H9 (cell line): ENCODE results near the gene BTBD8. TPM values are rescaled to one million over a fixed set of nuclear protein-coding genes. Genes with fewer than 3 reads are reported as not detected.

Source experiments
- DNase-seq: peaks from one replicate; pipeline ENCODE4 v3.0.0-alpha.2; 2017
- H2AFZ ChIP-seq: one replicate; pipeline ENCODE4 v1.6.1; 2013; ENCODE audit warnings: mild to moderate bottlenecking, low read length, control low read depth, moderate library complexity
- H2AK5ac ChIP-seq: 2 replicates; pipeline ENCODE4 v1.6.1; 2013; ENCODE audit warnings: low read length, control low read depth, mixed read lengths; ENCODE audit not compliant: insufficient read length
- H2BK120ac ChIP-seq: one replicate; pipeline ENCODE4 v1.6.1; 2013; ENCODE audit warnings: low read depth, mild to moderate bottlenecking, low read length, control low read depth, inconsistent platforms; ENCODE audit not compliant: poor library complexity, severe bottlenecking
- H2BK12ac ChIP-seq: 2 replicates; pipeline ENCODE4 v1.6.1; 2013; ENCODE audit warnings: low read length, control low read depth, mixed read lengths, low read depth; ENCODE audit not compliant: insufficient read length
- H2BK15ac ChIP-seq: 2 replicates; pipeline ENCODE4 v1.6.1; 2013; ENCODE audit warnings: low read depth, low read length, control low read depth
- H2BK20ac ChIP-seq: one replicate; pipeline ENCODE4 v1.6.1; 2013; ENCODE audit warnings: low read depth, mild to moderate bottlenecking, low read length, control low read depth, inconsistent platforms; ENCODE audit not compliant: poor library complexity, severe bottlenecking
- H2BK5ac ChIP-seq: 2 replicates; pipeline ENCODE4 v1.6.1; 2013; ENCODE audit warnings: low read length, control low read depth, mixed read lengths; ENCODE audit not compliant: insufficient read length
- H3K14ac ChIP-seq: 2 replicates; pipeline ENCODE4 v1.6.1; 2013; ENCODE audit warnings: low read length, control low read depth; ENCODE audit not compliant: insufficient read depth
- H3K18ac ChIP-seq: 2 replicates; pipeline ENCODE4 v1.6.1; 2013; ENCODE audit warnings: low read depth, mild to moderate bottlenecking, mixed read lengths, low read length, control low read depth; ENCODE audit not compliant: insufficient read length
- H3K23ac ChIP-seq: 2 replicates; pipeline ENCODE4 v1.6.1; 2013; ENCODE audit warnings: low read length, control low read depth, mixed read lengths, low read depth; ENCODE audit not compliant: insufficient read length
- H3K23me2 ChIP-seq: 2 replicates; pipeline ENCODE4 v1.6.1; 2013; ENCODE audit warnings: low read depth, mild to moderate bottlenecking, mixed read lengths, low read length, control low read depth; ENCODE audit not compliant: insufficient read length, poor library complexity, severe bottlenecking
- H3K27ac ChIP-seq: 2 replicates; pipeline ENCODE4 v1.5.1; 2013; ENCODE audit warnings: low read length, control low read depth, mixed read lengths, low read depth; ENCODE audit not compliant: insufficient read length
- H3K27me3 ChIP-seq: 2 replicates; pipeline ENCODE4 v1.6.1; 2013; ENCODE audit warnings: low read length, control low read depth, inconsistent platforms; ENCODE audit not compliant: insufficient read depth
- H3K4ac ChIP-seq: 2 replicates; pipeline ENCODE4 v1.6.1; 2013; ENCODE audit warnings: low read depth, mild to moderate bottlenecking, control low read depth, inconsistent platforms, low read length, moderate library complexity
- H3K4me1 ChIP-seq: 2 replicates; pipeline ENCODE4 v1.6.1; 2013; ENCODE audit warnings: low read length, control low read depth, inconsistent platforms; ENCODE audit not compliant: insufficient read depth
- H3K4me2 ChIP-seq: 2 replicates; pipeline ENCODE4 v1.6.1; 2013; ENCODE audit warnings: low read length, control low read depth, mixed read lengths; ENCODE audit not compliant: insufficient read length, insufficient read depth
- H3K56ac ChIP-seq: 2 replicates; pipeline ENCODE4 v1.6.1; 2013; ENCODE audit warnings: low read depth, mild to moderate bottlenecking, mixed read lengths, low read length, control low read depth; ENCODE audit not compliant: insufficient read length
- H3K79me1 ChIP-seq: 2 replicates; pipeline ENCODE4 v1.6.1; 2013; ENCODE audit warnings: low read depth, mild to moderate bottlenecking, moderate library complexity, low read length, control low read depth, inconsistent platforms; ENCODE audit not compliant: insufficient read depth, poor library complexity, severe bottlenecking
- H3K79me2 ChIP-seq: 2 replicates; pipeline ENCODE4 v1.6.1; 2013; ENCODE audit warnings: low read length, control low read depth, inconsistent platforms; ENCODE audit not compliant: insufficient read depth
- H3K9ac ChIP-seq: 2 replicates; pipeline ENCODE4 v1.6.1; 2013; ENCODE audit warnings: low read length, control low read depth, mixed read lengths; ENCODE audit not compliant: insufficient read length; ENCODE audit errors: extremely low read depth
- H3K9me3 ChIP-seq: one replicate; pipeline ENCODE4 v1.6.1; 2013; ENCODE audit warnings: low read depth, low read length, inconsistent platforms; ENCODE audit not compliant: control insufficient read depth
- H3T11ph ChIP-seq: one replicate; pipeline ENCODE4 v1.6.1; 2013; ENCODE audit warnings: mild to moderate bottlenecking, low read length, control low read depth, inconsistent platforms
- H4K20me1 ChIP-seq: one replicate; pipeline ENCODE4 v1.6.1; 2013; ENCODE audit not compliant: control insufficient read depth, insufficient read length, insufficient read depth
- H4K5ac ChIP-seq: 2 replicates; pipeline ENCODE4 v1.6.1; 2013; ENCODE audit warnings: low read depth, mild to moderate bottlenecking, mixed read lengths, low read length, control low read depth; ENCODE audit not compliant: insufficient read length
- H4K8ac ChIP-seq: replicated peaks from 2 replicates; pipeline ENCODE4 v1.6.1; 2013; ENCODE audit warnings: low read length, control low read depth, mixed read lengths, low read depth; ENCODE audit not compliant: insufficient read length
- H4K91ac ChIP-seq: 2 replicates; pipeline ENCODE4 v1.6.1; 2013; ENCODE audit warnings: low read depth, mild to moderate bottlenecking, moderate library complexity, mixed read lengths, low read length, control low read depth; ENCODE audit not compliant: insufficient read length
- H3K27ac Mint-ChIP-seq, 3 experiments: 2 replicates in 2 of 3; 3 replicates in 1 of 3; pipeline ENCODE4 v1.8.0; 2020 to 2021; ENCODE audit warnings: mixed read lengths in 3 of 3, mild to moderate bottlenecking in 1 of 3, moderate library complexity in 1 of 3
- H3K27me3 Mint-ChIP-seq: 2 replicates; pipeline ENCODE4 v1.8.0; 2021; ENCODE audit warnings: low read depth, mild to moderate bottlenecking, moderate library complexity, mixed read lengths
- H3K36me3 Mint-ChIP-seq, 3 experiments: 2 replicates in 2 of 3; 3 replicates in 1 of 3; pipeline ENCODE4 v1.8.0; 2020 to 2021; ENCODE audit warnings: low read depth in 3 of 3, mixed read lengths in 3 of 3; ENCODE audit not compliant: insufficient read depth in 1 of 3
- H3K4me1 Mint-ChIP-seq, 2 experiments: 2 replicates each; pipeline ENCODE4 v1.8.0; 2020; ENCODE audit warnings: mixed read lengths in 2 of 2
- H3K4me3 Mint-ChIP-seq, 2 experiments: 2 replicates in 1 of 2; 3 replicates in 1 of 2; pipeline ENCODE4 v1.8.0; 2020 to 2021; ENCODE audit warnings: mild to moderate bottlenecking in 2 of 2, mixed read lengths in 2 of 2, moderate library complexity in 1 of 2
- H3K9me3 Mint-ChIP-seq, 2 experiments: 2 replicates in 1 of 2; 3 replicates in 1 of 2; pipeline ENCODE4 v1.8.0; 2020; ENCODE audit warnings: mild to moderate bottlenecking in 2 of 2, mixed read lengths in 2 of 2, moderate library complexity in 1 of 2
- CTCF ChIP-seq: fragments of 200-600 bp; sonication (generic); conservative IDR thresholded peaks from 3 replicates; pipeline ENCODE4 v1.8.0; 2021; ENCODE audit warnings: antibody characterized with exemption, mild to moderate bottlenecking
- WGBS: extraction: QIAGEN DNeasy Blood & Tissue Kit; methylation state at CpG from one replicate; pipeline ENCODE4 v1.1.7; 2013; ENCODE audit warnings: missing lambda C conversion rate, low lambda C conversion rate, mixed read lengths; ENCODE audit not compliant: insufficient read length; ENCODE audit errors: extremely low coverage; 5-methylcytosine and 5-hydroxymethylcytosine counted together
- total RNA-seq: library from RNA; stranded (reverse); gene quantifications from 2 replicates; pipeline ENCODE4 v1.2.1, GENCODE V29; 2021

The BTBD8 gene
- total RNA-seq, 1 experiment from 2014 or later, result 1.4 TPM

- H3K4me1 ChIP-seq, result no peaks in the 10 kb centered on the region
- no peak overlapping the region for H3T11ph ChIP-seq
- no peaks in the 10 kb centered on the region for H3K27me3 ChIP-seq
- H3K4ac ChIP-seq, result no peak overlapping the region
- no peak overlapping the region for H2AFZ ChIP-seq
- no peak overlapping the region for H3K14ac ChIP-seq
- H3K4me2 ChIP-seq, result no peak overlapping the region
- no peak overlapping the region for H2BK12ac ChIP-seq
- Mint-ChIP-seq H3K9me3 (peaks cover 29 to 33% of the 10 kb centered on the region in 2 experiments), H3K4me3 (no peak overlapping the region), H3K4me1 (no peaks in the 10 kb centered on the region), H3K27me3 (peaks cover 2% of the 10 kb centered on the region; the same call in 1 of the 2 replicates), H3K36me3 (peaks cover 15 to 39% (median 22%) of the 10 kb centered on the region in 3 experiments), H3K27ac (no peak overlapping the region)
- H3K23me2 ChIP-seq, result peaks cover 1% of the 10 kb centered on the region
- no peak overlapping the region for H3K18ac ChIP-seq
- no peak overlapping the region for H3K27ac ChIP-seq
- H3K23ac ChIP-seq, result no peak overlapping the region
- H4K20me1 ChIP-seq, result no peaks in the 10 kb centered on the region
- H2AK5ac ChIP-seq, result no peak overlapping the region
- no peak for TF ChIP-seq CTCF
- H3K79me1 ChIP-seq, result no peaks in the 10 kb centered on the region
- no peak overlapping the region for H4K91ac ChIP-seq
- H4K8ac ChIP-seq, result no peak overlapping the region
- no peak overlapping the region for H2BK120ac ChIP-seq
- no peak for DNase-seq
- H3K79me2 ChIP-seq, result no peaks in the 10 kb centered on the region
- H3K56ac ChIP-seq, result no peak overlapping the region
- no peak overlapping the region for H2BK20ac ChIP-seq
- no peak overlapping the region for H4K5ac ChIP-seq
- peaks cover 26% of the 10 kb centered on the region for H3K9me3 ChIP-seq
- no peak overlapping the region for H2BK5ac ChIP-seq
- H3K9ac ChIP-seq, result no peak overlapping the region
- WGBS, result no CpG with 5 or more reads among the region's 4 CpGs
- H2BK15ac ChIP-seq, result no peak overlapping the region
These were observed 5.6 kb downstream of the BTBD8 start for GRCh38 chr1:92085727-92086126.
